ENCODE results near the gene RGS3.

- TF ChIP-seq POLR2AphosphoS5 (IDR thresholded peaks at IDR 0.05; ENCODE audit: low read depth, low read length) (no peak), TAF1 (IDR thresholded peaks at IDR 0.05; ENCODE audit: borderline replicate concordance, low read depth, low read length) (no peak)
These were observed 148.8 kb downstream of the RGS3 start for GRCh38 chr9:113612216-113612747.
